Hepatocyte (in vitro differentiated cells): ENCODE data around the gene SMARCA2. TPM values are rescaled to one million over a fixed set of nuclear protein-coding genes. Genes with fewer than 3 reads are reported as not detected.

Experiments used
- DNase-seq: peaks from one replicate; pipeline ENCODE4 v3.0.0-alpha.2; 2016; ENCODE audit warnings: low spot score
- H2AFZ ChIP-seq: fragments of 200-600 bp; sonication (generic); 2 replicates; pipeline ENCODE4 v1.6.0; 2016; ENCODE audit warnings: antibody characterized with exemption, mild to moderate bottlenecking
- H3K27ac ChIP-seq: fragments of 200-600 bp; sonication (generic); 2 replicates; pipeline ENCODE4 v1.5.1; 2016; ENCODE audit warnings: mild to moderate bottlenecking
- H3K27me3 ChIP-seq: fragments of 200-600 bp; sonication (generic); 2 replicates; pipeline ENCODE4 v1.6.1; 2016
- H3K36me3 ChIP-seq: fragments of 200-600 bp; sonication (generic); replicated peaks from 2 replicates; pipeline ENCODE4 v1.5.1; 2016; ENCODE audit warnings: low read depth; ENCODE audit not compliant: insufficient read depth
- H3K4me1 ChIP-seq: fragments of 200-600 bp; sonication (generic); 2 replicates; pipeline ENCODE4 v1.5.1; 2016; ENCODE audit warnings: mild to moderate bottlenecking, moderate library complexity; ENCODE audit not compliant: insufficient read depth
- H3K4me2 ChIP-seq: fragments of 200-600 bp; sonication (generic); 2 replicates; pipeline ENCODE4 v1.6.0; 2016
- H3K4me3 ChIP-seq: fragments of 200-600 bp; sonication (generic); 2 replicates; pipeline ENCODE4 v1.5.1; 2016; ENCODE audit warnings: mild to moderate bottlenecking
- H3K79me2 ChIP-seq: fragments of 200-600 bp; sonication (generic); 2 replicates; pipeline ENCODE4 v1.6.0; 2017; ENCODE audit warnings: mild to moderate bottlenecking
- H3K9me2 ChIP-seq: fragments of 200-600 bp; sonication (generic); replicated peaks from 2 replicates; pipeline ENCODE4 v1.6.0; 2017; ENCODE audit warnings: mild to moderate bottlenecking; ENCODE audit not compliant: insufficient read depth
- H3K9me3 ChIP-seq: fragments of 200-600 bp; sonication (generic); 2 replicates; pipeline ENCODE4 v1.5.1; 2016; ENCODE audit warnings: low read depth, mild to moderate bottlenecking
- H4K20me1 ChIP-seq: fragments of 200-600 bp; sonication (generic); 2 replicates; pipeline ENCODE4 v1.6.0; 2016; ENCODE audit warnings: mild to moderate bottlenecking; ENCODE audit not compliant: insufficient read depth, poor library complexity, severe bottlenecking
- CTCF ChIP-seq: fragments of 200-600 bp; sonication (generic); IDR thresholded peaks from 2 replicates; pipeline ENCODE4 v1.5.1; 2016; ENCODE audit warnings: antibody characterized with exemption, mild to moderate bottlenecking; ENCODE audit not compliant: poor library complexity
- EZH2 ChIP-seq: fragments of 200-600 bp; sonication (generic); IDR thresholded peaks from 2 replicates; pipeline ENCODE4 v1.6.1; 2016; ENCODE audit warnings: antibody characterized with exemption, mild to moderate bottlenecking, borderline replicate concordance
- EZH2phosphoT487 ChIP-seq: fragments of 200-600 bp; sonication (generic); IDR thresholded peaks from one replicate; pipeline ENCODE4 v1.6.1; 2018; ENCODE audit warnings: antibody characterized with exemption, mild to moderate bottlenecking, low read depth, moderate library complexity; ENCODE audit not compliant: unreplicated experiment, severe bottlenecking
- WGBS: methylation state at CpG from one replicate; pipeline ENCODE4 v1.1.6; 2016; ENCODE audit warnings: low lambda C conversion rate; ENCODE audit errors: missing lambda C conversion rate; 5-methylcytosine and 5-hydroxymethylcytosine counted together
- polyA plus RNA-seq: library from polyadenylated mRNA; unstranded; fragments of >200 nt; fragmentation: Nextera tagmentation; extraction: Ambion mirVana; gene quantifications from 2 replicates; pipeline ENCODE4 v1.2.1, GENCODE V29; 2016
- total RNA-seq: library from RNA; depleted of rRNA; stranded (reverse); fragments of >200 nt; gene quantifications from 2 replicates; pipeline ENCODE4 v1.2.3, GENCODE V29; 2014

The SMARCA2 gene
- 65.3 and 95.1 TPM in 2 replicates for total RNA-seq
- 30.1 and 39.9 TPM in 2 replicates for polyA plus RNA-seq

- Histone ChIP-seq H3K4me1 (peaks cover 22% of the 10 kb centered on the region), H2AFZ (peak within 1 kb of the TSS; percentile 74), H3K4me2 (peak within 1 kb of the TSS; percentile 95), H3K9me3 (no peaks in the 10 kb centered on the region), H3K9me2 (no peaks in the 10 kb centered on the region), H3K4me3 (peak within 1 kb of the TSS; percentile 89), H3K27ac (peak within 1 kb of the TSS; percentile 88), H3K79me2 (peaks cover 19% of the 10 kb centered on the region), H4K20me1 (peaks cover 4% of the 10 kb centered on the region), H3K36me3 (no peaks in the 10 kb centered on the region), H3K27me3 (no peaks in the 10 kb centered on the region)
- peak; percentile 98 for DNase-seq
- TF ChIP-seq EZH2phosphoT487 (no peak), EZH2 (no peak), CTCF (no peak)
- under 1% methylated on average over 68 of the region's 71 CpGs for WGBS
Observed at GRCh38 chr9:2014696-2015580, at the start of gene SMARCA2. Gene SMARCA2 (plus strand): TSS chr9:2015347. CDS start chr9:2029023, 13,676 bp downstream.

DNA sequence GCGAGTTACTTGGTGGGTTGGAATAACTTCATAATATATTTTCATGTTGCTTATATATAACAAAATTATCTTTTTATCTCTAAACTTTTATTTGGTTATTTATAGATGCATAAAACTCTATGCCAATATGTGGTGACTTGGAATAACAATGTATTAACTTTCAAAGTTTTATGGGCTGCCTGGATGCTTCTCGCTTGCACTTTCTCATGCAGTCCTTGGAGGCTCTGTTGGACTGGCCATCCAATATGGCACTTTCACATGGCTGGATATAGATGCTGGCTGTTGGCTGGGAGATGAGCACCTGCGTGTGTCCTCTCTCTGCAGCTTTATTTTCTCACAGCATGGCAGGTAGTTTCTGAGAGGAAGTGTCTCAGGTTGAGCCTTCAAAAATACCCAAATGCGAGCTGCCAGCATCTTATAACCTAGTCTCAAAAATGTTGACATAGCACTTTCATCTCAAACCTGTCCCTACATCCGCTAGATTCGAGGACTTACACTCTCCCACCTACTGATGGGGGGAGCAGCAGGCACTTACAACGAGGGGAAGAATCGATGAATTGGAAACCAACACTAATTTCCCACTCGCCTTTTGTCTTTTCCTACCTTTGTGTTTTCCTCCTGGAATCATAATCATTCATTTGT, 48.3 kb upstream of the SMARCA2 start:
- WGBS: 91% methylated on average over 9 of the region's 9 CpGs

DNA sequence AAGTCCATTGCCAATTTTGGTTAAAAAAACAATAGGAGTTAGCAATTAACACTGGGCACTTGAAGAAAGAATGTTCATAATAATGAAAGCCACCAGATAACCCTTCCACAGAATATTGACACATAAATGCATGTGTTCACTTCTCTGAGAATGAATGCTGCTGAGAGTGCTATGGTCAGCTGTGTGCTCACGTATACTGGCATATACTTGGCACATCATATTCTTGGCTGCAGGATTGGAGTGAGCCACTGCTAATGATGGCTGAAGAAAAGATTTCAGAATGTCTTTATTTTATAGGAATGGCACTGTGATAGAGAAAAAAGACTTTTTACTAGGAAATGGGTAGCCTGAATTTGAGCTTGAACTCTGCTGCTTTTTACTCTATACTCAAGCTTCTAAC, 46.0 kb upstream of the SMARCA2 start:
- no peaks in the 10 kb centered on the region for H3K36me3 ChIP-seq
- DNase-seq: no peak
- no peaks in the 10 kb centered on the region for H3K27me3 ChIP-seq
- H3K4me1 ChIP-seq: no peaks in the 10 kb centered on the region
- no peaks in the 10 kb centered on the region for H3K9me2 ChIP-seq
- H2AFZ ChIP-seq: no peak overlapping the region
- no peak overlapping the region for H3K4me2 ChIP-seq
- TF ChIP-seq CTCF (no peak), EZH2 (no peak), EZH2phosphoT487 (no peak)
- H3K79me2 ChIP-seq: no peaks in the 10 kb centered on the region
- no peak overlapping the region for H3K27ac ChIP-seq
- H3K9me3 ChIP-seq: no peaks in the 10 kb centered on the region
- no peaks in the 10 kb centered on the region for H4K20me1 ChIP-seq
- H3K4me3 ChIP-seq: no peak overlapping the region
- WGBS: 86% methylated on average over 1 of the region's 1 CpG

More for the DNA sequence above, 48.3 kb upstream of the SMARCA2 start:
- no peaks in the 10 kb centered on the region for H4K20me1 ChIP-seq
- no peaks in the 10 kb centered on the region for H3K79me2 ChIP-seq
- H3K9me2 ChIP-seq: no peaks in the 10 kb centered on the region
- no peak overlapping the region for H3K27ac ChIP-seq
- no peak overlapping the region for H3K4me2 ChIP-seq
- no peak overlapping the region for H2AFZ ChIP-seq
- H3K36me3 ChIP-seq: no peaks in the 10 kb centered on the region
- TF ChIP-seq CTCF: no peak
- no peak for TF ChIP-seq EZH2phosphoT487
- TF ChIP-seq EZH2: no peak
- H3K27me3 ChIP-seq: no peaks in the 10 kb centered on the region
- no peaks in the 10 kb centered on the region for H3K9me3 ChIP-seq
- no peak overlapping the region for H3K4me3 ChIP-seq
- peaks cover 3% of the 10 kb centered on the region for H3K4me1 ChIP-seq
- no peak for DNase-seq
